Vagina (tissue), 2 donors: ENCODE results near the gene KLK2.

Source experiments
- POLR2A ChIP-seq, 2 donors: fragments of 450-650 bp; IDR thresholded peaks; one replicate each; pipeline ENCODE4 v1.6.1; 2017; ENCODE audit warnings: antibody characterized with exemption in 2 of 2, mild to moderate bottlenecking in 2 of 2, moderate library complexity in 2 of 2
- POLR2AphosphoS5 ChIP-seq, 2 donors: sonication (generic); formaldehyde crosslinking; IDR thresholded peaks; one replicate each; pipeline ENCODE4 v1.9.0; 2017; ENCODE audit warnings: antibody characterized with exemption in 2 of 2, mild to moderate bottlenecking in 2 of 2, low read depth in 1 of 2; ENCODE audit not compliant: insufficient read depth in 1 of 2
- TF ChIP-seq, protein P1 (sequence below), 3 experiments: fragments of 450-650 bp in 2 of 3; fragments of 200-600 bp in 1 of 3; sonication (generic) in 1 of 3; IDR thresholded peaks; one replicate each; pipeline ENCODE4 v1.5.1; 2017 to 2019; ENCODE audit warnings: antibody characterized with exemption in 3 of 3, mild to moderate bottlenecking in 2 of 3, moderate library complexity in 2 of 3

DNA sequence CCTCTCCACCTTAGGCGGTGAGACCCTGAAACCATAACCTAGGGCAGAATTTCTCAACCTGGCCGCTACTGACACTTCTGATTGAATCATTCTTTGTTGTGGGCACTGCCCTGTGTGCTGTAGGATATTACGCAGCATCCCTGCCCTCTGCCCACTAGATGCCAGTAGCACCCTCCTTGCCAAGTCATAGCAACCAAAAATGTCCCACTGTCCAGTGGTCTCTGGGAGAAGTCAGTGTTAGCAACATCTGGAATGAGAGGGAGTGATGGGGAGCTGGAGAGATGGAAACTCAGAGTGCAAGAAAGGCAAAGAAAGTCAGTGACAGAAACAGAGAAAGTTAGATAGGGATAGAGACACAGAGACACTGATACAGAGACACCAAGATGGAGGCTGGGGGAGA lies 24.4 kb downstream of the KLK2 start:
- no peak for TF ChIP-seq POLR2A (IDR thresholded peaks at IDR 0.05)
- TF ChIP-seq, protein P1, sequence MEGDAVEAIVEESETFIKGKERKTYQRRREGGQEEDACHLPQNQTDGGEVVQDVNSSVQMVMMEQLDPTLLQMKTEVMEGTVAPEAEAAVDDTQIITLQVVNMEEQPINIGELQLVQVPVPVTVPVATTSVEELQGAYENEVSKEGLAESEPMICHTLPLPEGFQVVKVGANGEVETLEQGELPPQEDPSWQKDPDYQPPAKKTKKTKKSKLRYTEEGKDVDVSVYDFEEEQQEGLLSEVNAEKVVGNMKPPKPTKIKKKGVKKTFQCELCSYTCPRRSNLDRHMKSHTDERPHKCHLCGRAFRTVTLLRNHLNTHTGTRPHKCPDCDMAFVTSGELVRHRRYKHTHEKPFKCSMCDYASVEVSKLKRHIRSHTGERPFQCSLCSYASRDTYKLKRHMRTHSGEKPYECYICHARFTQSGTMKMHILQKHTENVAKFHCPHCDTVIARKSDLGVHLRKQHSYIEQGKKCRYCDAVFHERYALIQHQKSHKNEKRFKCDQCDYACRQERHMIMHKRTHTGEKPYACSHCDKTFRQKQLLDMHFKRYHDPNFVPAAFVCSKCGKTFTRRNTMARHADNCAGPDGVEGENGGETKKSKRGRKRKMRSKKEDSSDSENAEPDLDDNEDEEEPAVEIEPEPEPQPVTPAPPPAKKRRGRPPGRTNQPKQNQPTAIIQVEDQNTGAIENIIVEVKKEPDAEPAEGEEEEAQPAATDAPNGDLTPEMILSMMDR (IDR thresholded peaks at IDR 0.05): no peak
- TF ChIP-seq POLR2AphosphoS5 (IDR thresholded peaks at IDR 0.05; ENCODE audit: insufficient read depth in 1 of 2, low read depth in 1 of 2): no peak
